ENCODE data around the gene GHSR. TPM values are rescaled to one million over a fixed set of nuclear protein-coding genes. Genes with fewer than 3 reads are reported as not detected.
"Not testable (repeated sequence)": the region's sequence is repeated elsewhere in the genome, so short reads cannot be mapped to it uniquely, and the experiment has no call there.

Gene GHSR
- total RNA-seq (2014; rRNA removed): not detected in 2 replicates
- Bru-seq, nascent RNA: not detected
- not detected for BruChase-seq, experiment 1, labeled RNA remaining after a 6-hour chase
- BruChase-seq, experiment 2, labeled RNA remaining after a 2-hour chase: not detected
- long read RNA-seq: 0 reads

- ChIA-PET POLR2A (ENCODE audit: unreplicated experiment) (no interaction called here), CTCF (no interaction called here)
Measured at GRCh38 chr3:172447611-172448579, at the start of gene GHSR. TSS of gene GHSR (minus strand) at chr3:172448456. CDS start at chr3:172448413, 43 bp downstream.

GRCh38 chr3:172490198-172490669 lies 42.0 kb upstream of the GHSR start:
- H3F3A ChIP-seq (ENCODE audit: low read length, unreplicated experiment); H3K4me3 ChIP-seq (ENCODE audit: low read length); H4K20me1 ChIP-seq (ENCODE audit: low read length); CTCF ChIA-PET; H3K36me3 ChIP-seq (ENCODE audit: low read depth, low read length); POLR2A ChIA-PET (ENCODE audit: unreplicated experiment); H3K9me2 ChIP-seq (replicated peaks; ENCODE audit: low read length); H3K79me2 ChIP-seq (ENCODE audit: low read length); H3K27ac ChIP-seq (ENCODE audit: low read length); H3K9ac ChIP-seq (ENCODE audit: low read length); H3K4me2 ChIP-seq (ENCODE audit: low read length); BruUV-seq (replicated peaks); H3K9me3 ChIP-seq (ENCODE audit: low read length); H3K4me1 ChIP-seq (ENCODE audit: insufficient read depth, low read length): not testable (repeated sequence)
- DNase-seq: peak; percentile 81
- peak; percentile 76 for ATAC-seq
- H3K27me3 ChIP-seq (ENCODE audit: low read length): peaks cover 11% of the 10 kb centered on the region; the same call in 1 of the 2 replicates
- 0 out of 2 replicates have a peak overlapping the region, but pooled peaks have one; percentile 46 for H2AFZ ChIP-seq (ENCODE audit: low read length)
- intact Hi-C loops (cut with micrococcal nuclease): loop anchor here (1.0 kb wide), 4 partner anchors 72 to 176 kb away; no protein-coding TSS in a partner anchor
- TF ChIP-seq, protein P1, sequence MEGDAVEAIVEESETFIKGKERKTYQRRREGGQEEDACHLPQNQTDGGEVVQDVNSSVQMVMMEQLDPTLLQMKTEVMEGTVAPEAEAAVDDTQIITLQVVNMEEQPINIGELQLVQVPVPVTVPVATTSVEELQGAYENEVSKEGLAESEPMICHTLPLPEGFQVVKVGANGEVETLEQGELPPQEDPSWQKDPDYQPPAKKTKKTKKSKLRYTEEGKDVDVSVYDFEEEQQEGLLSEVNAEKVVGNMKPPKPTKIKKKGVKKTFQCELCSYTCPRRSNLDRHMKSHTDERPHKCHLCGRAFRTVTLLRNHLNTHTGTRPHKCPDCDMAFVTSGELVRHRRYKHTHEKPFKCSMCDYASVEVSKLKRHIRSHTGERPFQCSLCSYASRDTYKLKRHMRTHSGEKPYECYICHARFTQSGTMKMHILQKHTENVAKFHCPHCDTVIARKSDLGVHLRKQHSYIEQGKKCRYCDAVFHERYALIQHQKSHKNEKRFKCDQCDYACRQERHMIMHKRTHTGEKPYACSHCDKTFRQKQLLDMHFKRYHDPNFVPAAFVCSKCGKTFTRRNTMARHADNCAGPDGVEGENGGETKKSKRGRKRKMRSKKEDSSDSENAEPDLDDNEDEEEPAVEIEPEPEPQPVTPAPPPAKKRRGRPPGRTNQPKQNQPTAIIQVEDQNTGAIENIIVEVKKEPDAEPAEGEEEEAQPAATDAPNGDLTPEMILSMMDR (conservative IDR thresholded peaks at IDR 0.05; ENCODE audit: low read depth, low read length): peak; percentile 78

More at GRCh38 chr3:172447611-172448579, at the start of gene GHSR:
- no peaks in the 10 kb centered on the region for H3K36me3 ChIP-seq (ENCODE audit: low read depth, low read length)
- H3K9me3 ChIP-seq (ENCODE audit: low read length): no peaks in the 10 kb centered on the region
- no peaks in the 10 kb centered on the region for H3K9me2 ChIP-seq (replicated peaks; ENCODE audit: low read length)
- H3K4me2 ChIP-seq (ENCODE audit: low read length): no peak within 1 kb of the TSS
- H3K27me3 ChIP-seq (ENCODE audit: low read length): no peaks in the 10 kb centered on the region; the same call in 1 of the 2 replicates
- no peak within 1 kb of the TSS for H3K4me3 ChIP-seq (ENCODE audit: low read length)
- peaks cover 10% of the 10 kb centered on the region for H3K4me1 ChIP-seq (ENCODE audit: insufficient read depth, low read length)
- H3K27ac ChIP-seq (ENCODE audit: low read length): no peak within 1 kb of the TSS
- ATAC-seq (no peak), DNase-seq (no peak)
- H2AFZ ChIP-seq (ENCODE audit: low read length): no peak within 1 kb of the TSS
- BruUV-seq (replicated peaks): no TSS peak
- H3F3A ChIP-seq (ENCODE audit: low read length, unreplicated experiment): no peaks in the 10 kb centered on the region
- H3K79me2 ChIP-seq (ENCODE audit: low read length): no peaks in the 10 kb centered on the region
- intact Hi-C loops (cut with micrococcal nuclease): no loop called here
- H3K9ac ChIP-seq (ENCODE audit: low read length): no peak within 1 kb of the TSS
- H4K20me1 ChIP-seq (ENCODE audit: low read length): no peaks in the 10 kb centered on the region
- TF ChIP-seq EZH2phosphoT487 (IDR thresholded peaks at IDR 0.05; ENCODE audit: borderline replicate concordance, low read length) (no peak), EZH2 (IDR thresholded peaks at IDR 0.05; ENCODE audit: low read length, unreplicated experiment) (no peak)
- TF ChIP-seq, protein P1 (conservative IDR thresholded peaks at IDR 0.05; ENCODE audit: low read depth, low read length): no peak
